ENCODE data around the gene MCM9.

Gene MCM9

GRCh38 chr6:118860880-118861279 is 74.1 kb downstream of the MCM9 start:
- DNase-seq = no peak

- no peak for DNase-seq
Measured at GRCh38 chr6:118860363-118860762, 74.6 kb downstream of the MCM9 start.

GRCh38 chr6:118859517-118860064 is 75.4 kb downstream of the MCM9 start:
- DNase-seq = no peak

- no peak for DNase-seq
Measured at GRCh38 chr6:118856301-118856700, 78.7 kb downstream of the MCM9 start.

GRCh38 chr6:118853408-118853807 is 81.6 kb downstream of the MCM9 start:
- no peak for DNase-seq

GRCh38 chr6:118844915-118845314 is 90.0 kb downstream of the MCM9 start:
- peak in 1 of 2 donors; percentile 27 for DNase-seq

GRCh38 chr6:118843685-118844390 is 91.1 kb downstream of the MCM9 start:
- peak in 1 of 2 donors; percentile 8 for DNase-seq

GRCh38 chr6:118830691-118831090 is 104.3 kb downstream of the MCM9 start:
- DNase-seq = no peak

- no peak for DNase-seq
Measured at GRCh38 chr6:118829817-118830478, 105.0 kb downstream of the MCM9 start.

GRCh38 chr6:118826096-118826495 is 108.9 kb downstream of the MCM9 start:
- no peak for DNase-seq

- DNase-seq = no peak
Measured at GRCh38 chr6:118825661-118826060, 109.3 kb downstream of the MCM9 start.

GRCh38 chr6:118815495-118815894 is 119.5 kb downstream of the MCM9 start:
- DNase-seq = no peak

- peak in 1 of 2 donors; percentile 31 for DNase-seq
Measured at GRCh38 chr6:118813775-118814174, 121.2 kb downstream of the MCM9 start.

GRCh38 chr6:118812970-118813369 is 122.0 kb downstream of the MCM9 start:
- peak in 1 of 2 donors; percentile 19 for DNase-seq

GRCh38 chr6:118810420-118811027 is 124.4 kb downstream of the MCM9 start:
- DNase-seq = peak; percentile 77 to 81

- peak; percentile 56 to 76 for DNase-seq
Measured at GRCh38 chr6:118808793-118809638, 125.9 kb downstream of the MCM9 start.

GRCh38 chr6:118804091-118804490 is 130.9 kb downstream of the MCM9 start:
- DNase-seq = no peak

GRCh38 chr6:118801257-118801656 is 133.7 kb downstream of the MCM9 start:
- DNase-seq = no peak

- peak; percentile 87 to 91 for DNase-seq
Measured at GRCh38 chr6:118800394-118801071, 134.4 kb downstream of the MCM9 start.

GRCh38 chr6:118799826-118800225 is 135.1 kb downstream of the MCM9 start:
- DNase-seq = no peak

- peak; percentile 87 to 89 for DNase-seq
Measured at GRCh38 chr6:118796548-118796947, 138.4 kb downstream of the MCM9 start.

GRCh38 chr6:118791499-118791898 is 143.5 kb downstream of the MCM9 start:
- DNase-seq = no peak

All from CD4-positive, alpha-beta T cell treated with Interleukin-4 for 1 hour (primary cell).